GM13977 (cell line): ENCODE data around the gene PCSK7.

Source experiments
- DNase-seq: peaks from one replicate; pipeline ENCODE4 v3.0.0; 2012; ENCODE audit warnings: low spot score
- in situ Hi-C: fragments of 300-500 bp; cut with MboI; formaldehyde crosslinking; loops from one replicate; pipeline ENCODE4 v1.12.0; 2022; ENCODE audit warnings: low sequenced_read_pairs, low pct_unique_long_range_greater_than_20kb, mixed read lengths, inconsistent platforms; ENCODE audit not compliant: unreplicated experiment
- TF ChIP-seq, protein P1 (sequence below): IDR thresholded peaks from 2 replicates; pipeline ENCODE4 v1.5.1; 2012; ENCODE audit warnings: mild to moderate bottlenecking, control low read depth; ENCODE audit not compliant: insufficient read depth; ENCODE audit errors: extremely low read depth, missing control alignments

Gene PCSK7

DNA sequence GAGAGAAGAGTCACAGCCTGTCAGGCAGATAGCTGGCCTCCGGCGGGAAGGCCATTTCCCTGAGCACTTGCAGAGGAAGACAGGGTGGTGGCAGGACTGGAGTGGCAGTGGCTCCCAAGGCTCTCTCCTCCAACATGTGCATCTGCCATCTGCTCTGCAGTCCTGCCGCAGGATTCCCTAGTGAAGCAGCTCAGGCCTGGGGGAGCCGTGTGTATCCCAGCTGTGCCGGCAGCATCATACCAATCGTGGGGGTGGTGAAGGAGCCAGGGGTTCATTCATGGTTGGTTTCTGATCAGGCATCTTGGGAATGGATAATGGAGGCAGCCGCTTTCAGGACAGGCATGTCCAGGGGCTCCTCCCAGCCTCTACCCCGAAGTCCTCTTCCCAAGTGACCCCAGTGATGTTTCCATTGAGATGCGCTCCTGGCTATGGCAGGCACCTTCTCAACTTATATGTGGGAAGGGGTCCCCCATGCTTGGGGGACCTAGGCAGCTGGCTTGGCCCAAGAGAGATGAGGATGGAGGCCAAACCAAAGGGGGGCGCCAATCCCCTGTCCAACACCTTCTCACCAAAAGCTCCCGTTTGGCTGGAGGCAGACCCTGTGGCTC, 26.6 kb downstream of the PCSK7 start:
- in situ Hi-C loops, result no loop called here

DNA sequence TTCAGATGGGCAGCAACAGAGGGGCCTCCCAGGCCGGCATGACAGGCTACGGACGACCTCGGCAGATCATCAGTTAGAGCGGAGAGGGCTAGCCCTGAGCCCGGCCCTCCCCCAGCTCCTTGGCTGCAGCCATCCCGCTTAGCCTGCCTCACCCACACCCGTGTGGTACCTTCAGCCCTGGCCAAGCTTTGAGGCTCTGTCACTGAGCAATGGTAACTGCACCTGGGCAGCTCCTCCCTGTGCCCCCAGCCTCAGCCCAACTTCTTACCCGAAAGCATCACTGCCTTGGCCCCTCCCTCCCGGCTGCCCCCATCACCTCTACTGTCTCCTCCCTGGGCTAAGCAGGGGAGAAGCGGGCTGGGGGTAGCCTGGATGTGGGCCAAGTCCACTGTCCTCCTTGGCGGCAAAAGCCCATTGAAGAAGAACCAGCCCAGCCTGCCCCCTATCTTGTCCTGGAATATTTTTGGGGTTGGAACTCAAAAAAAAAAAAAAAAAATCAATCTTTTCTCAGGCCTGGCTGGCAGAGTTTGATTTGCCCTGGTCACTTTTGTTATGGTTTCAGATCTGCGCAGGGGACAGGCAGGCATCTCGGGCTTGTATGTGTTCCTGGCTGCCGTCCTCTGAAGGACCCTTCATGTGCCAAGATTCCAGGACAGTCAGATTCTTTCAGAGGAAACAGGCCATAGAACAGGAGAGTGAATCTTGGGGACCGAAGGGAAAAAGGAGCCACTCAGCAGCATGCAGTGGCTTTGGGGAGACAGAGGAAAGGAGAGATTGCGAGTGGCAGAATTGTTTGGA, 27.4 kb downstream of the PCSK7 start:
- TF ChIP-seq, protein P1, sequence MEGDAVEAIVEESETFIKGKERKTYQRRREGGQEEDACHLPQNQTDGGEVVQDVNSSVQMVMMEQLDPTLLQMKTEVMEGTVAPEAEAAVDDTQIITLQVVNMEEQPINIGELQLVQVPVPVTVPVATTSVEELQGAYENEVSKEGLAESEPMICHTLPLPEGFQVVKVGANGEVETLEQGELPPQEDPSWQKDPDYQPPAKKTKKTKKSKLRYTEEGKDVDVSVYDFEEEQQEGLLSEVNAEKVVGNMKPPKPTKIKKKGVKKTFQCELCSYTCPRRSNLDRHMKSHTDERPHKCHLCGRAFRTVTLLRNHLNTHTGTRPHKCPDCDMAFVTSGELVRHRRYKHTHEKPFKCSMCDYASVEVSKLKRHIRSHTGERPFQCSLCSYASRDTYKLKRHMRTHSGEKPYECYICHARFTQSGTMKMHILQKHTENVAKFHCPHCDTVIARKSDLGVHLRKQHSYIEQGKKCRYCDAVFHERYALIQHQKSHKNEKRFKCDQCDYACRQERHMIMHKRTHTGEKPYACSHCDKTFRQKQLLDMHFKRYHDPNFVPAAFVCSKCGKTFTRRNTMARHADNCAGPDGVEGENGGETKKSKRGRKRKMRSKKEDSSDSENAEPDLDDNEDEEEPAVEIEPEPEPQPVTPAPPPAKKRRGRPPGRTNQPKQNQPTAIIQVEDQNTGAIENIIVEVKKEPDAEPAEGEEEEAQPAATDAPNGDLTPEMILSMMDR, result no peak
- DNase-seq, result no peak
- in situ Hi-C loops, result no loop called here

More for the DNA sequence above, 26.6 kb downstream of the PCSK7 start:
- DNase-seq, result no peak
- TF ChIP-seq, protein P1, result no peak

DNA sequence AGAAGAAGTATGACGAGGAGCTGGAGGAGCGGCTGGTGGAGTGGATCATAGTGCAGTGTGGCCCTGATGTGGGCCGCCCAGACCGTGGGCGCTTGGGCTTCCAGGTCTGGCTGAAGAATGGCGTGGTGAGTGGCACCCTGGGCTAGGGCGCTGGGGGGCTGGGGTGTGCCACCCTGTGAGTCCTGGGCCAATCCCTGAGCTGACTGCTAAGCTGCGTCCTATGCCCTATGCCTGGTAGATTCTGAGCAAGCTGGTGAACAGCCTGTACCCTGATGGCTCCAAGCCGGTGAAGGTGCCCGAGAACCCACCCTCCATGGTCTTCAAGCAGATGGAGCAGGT, 28.8 kb downstream of the PCSK7 start:
- DNase-seq, result no peak
- TF ChIP-seq, protein P1, result no peak
- in situ Hi-C loops, result no loop called here

DNA sequence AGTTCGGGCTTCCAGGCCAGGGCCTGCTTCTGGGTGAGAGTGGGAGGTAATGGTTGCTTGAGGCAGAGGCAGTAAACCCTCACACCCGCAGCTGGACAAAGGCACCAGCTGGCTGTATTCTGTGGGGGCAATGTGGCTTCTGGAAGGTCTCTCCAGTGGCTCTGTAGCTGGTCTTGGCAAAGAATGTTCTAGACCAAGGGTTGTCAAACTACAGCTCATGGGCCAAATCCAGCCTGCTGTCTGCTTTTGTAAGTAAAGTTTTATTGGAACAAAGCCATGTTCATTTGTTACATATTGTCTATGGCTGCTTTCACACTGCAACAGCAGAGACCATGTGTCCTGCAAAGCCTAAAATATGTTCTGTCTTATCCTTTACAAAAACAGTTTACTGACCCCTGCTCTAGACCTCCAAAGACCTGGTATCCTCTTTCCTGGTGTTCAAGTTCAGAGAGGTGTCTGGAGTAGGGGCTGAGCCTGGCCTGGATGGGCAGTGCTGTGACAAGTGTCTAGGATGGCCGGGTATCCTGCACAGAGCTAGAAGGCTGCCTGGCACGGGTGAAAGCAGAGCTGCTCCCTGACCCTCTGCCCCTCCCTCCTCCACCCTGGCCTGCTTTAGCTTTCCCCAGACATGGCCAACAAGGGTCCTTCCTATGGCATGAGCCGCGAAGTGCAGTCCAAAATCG, 29.3 kb downstream of the PCSK7 start:
- TF ChIP-seq, protein P1, result no peak
- no peak for DNase-seq
- in situ Hi-C loops, result no loop called here

DNA sequence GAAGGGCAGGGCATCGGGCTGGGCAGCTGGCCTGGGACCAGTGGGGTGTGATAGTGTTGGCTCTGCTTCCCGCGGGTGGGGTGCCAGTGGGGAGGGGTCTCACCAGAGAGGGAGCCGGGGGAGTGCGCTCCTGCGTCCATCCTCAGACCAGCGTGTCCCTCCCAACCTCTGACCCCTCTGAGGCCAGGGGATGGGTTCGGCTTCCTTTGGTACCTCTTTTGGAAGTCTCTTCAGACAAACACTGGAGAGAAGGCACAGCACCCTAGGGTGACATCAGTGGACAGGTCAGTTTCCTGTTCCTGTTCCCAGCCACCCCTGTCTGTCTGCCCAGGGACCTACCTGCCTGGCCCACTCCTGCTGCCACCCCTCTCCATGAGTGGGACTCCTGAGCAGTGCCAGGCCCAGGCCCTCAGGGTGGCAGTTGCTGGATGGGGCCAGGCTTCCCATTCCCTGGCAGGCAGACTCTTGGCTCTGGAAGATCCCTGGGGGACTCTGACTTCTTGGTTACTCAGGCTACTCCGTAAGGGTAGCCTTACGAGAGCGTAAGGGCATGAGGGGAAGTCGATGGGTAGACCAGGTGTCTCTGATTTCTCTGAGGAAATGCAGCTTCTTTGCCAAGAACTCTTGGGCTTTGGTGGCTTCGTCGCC, 30.1 kb downstream of the PCSK7 start:
- TF ChIP-seq, protein P1, result no peak
- DNase-seq, result no peak
- in situ Hi-C loops, result no loop called here
